Endothelial cell of umbilical vein (primary cell): ENCODE data around the gene HLTF. TPM values are rescaled to one million over a fixed set of nuclear protein-coding genes. Genes with fewer than 3 reads are reported as not detected.

ENCODE experiments used
- BruUV-seq: library from RNA; stranded (reverse); fragments of 400-500 nt; replicated peaks from 2 replicates; lab custom pipeline; 2021; lab: Mats Ljungman, UMichigan
- CTCF ChIA-PET: fragments of 300-600, 350-600 bp; sonication (Branson Sonifier 250); formaldehyde crosslinking; loops from one replicate; lab custom pipeline; 2021; ENCODE audit warnings: antibody characterized with exemption, inconsistent platforms; lab: Charles Lee
- POLR2A ChIA-PET: fragments of 300-600, 350-600 bp; sonication (Branson Sonifier 250); formaldehyde crosslinking; loops from one replicate; lab custom pipeline; 2021; ENCODE audit warnings: antibody characterized with exemption, inconsistent platforms; lab: Charles Lee
- DNase-seq: peaks from one replicate; pipeline ENCODE4 v3.0.0-alpha.2; 2011; ENCODE audit warnings: low read depth, low spot score
- FAIRE-seq: peaks from 2 replicates; lab custom pipeline; 2011; peaks lifted over from hg19 to GRCh38; lab: Jason Lieb, UNC
- H2AFZ ChIP-seq: 2 replicates; pipeline ENCODE4 v1.6.0; 2012; ENCODE audit warnings: low read depth, low read length, control low read depth, inconsistent platforms
- H3K27ac ChIP-seq: 2 replicates; pipeline ENCODE4 v1.5.1; 2011; ENCODE audit warnings: low read depth, mild to moderate bottlenecking, control low read depth, low read length, moderate library complexity; ENCODE audit not compliant: insufficient read depth
- H3K27me3 ChIP-seq, 2 experiments: 2 replicates each; pipeline versions ENCODE4 v1.6.0 to v1.6.1; 2011; ENCODE audit warnings: low read length in 2 of 2, mixed read lengths in 1 of 2; ENCODE audit not compliant: control insufficient read depth in 2 of 2, insufficient read depth in 2 of 2
- H3K36me3 ChIP-seq, 2 experiments: 2 replicates in 1 of 2; 3 replicates in 1 of 2; pipeline ENCODE4 v1.5.1; 2011; ENCODE audit warnings: low read length in 2 of 2, mild to moderate bottlenecking in 1 of 2, moderate library complexity in 1 of 2; ENCODE audit not compliant: control insufficient read depth in 2 of 2, insufficient read depth in 2 of 2; ENCODE audit errors: extremely low read depth in 1 of 2
- H3K4me1 ChIP-seq: 3 replicates; pipeline ENCODE4 v1.5.1; 2011; ENCODE audit warnings: mild to moderate bottlenecking, low read length; ENCODE audit not compliant: control insufficient read depth, insufficient read depth; ENCODE audit errors: extremely low read depth
- H3K4me2 ChIP-seq: 2 replicates; pipeline ENCODE4 v1.6.1; 2011; ENCODE audit warnings: low read length, control low read depth, mixed read lengths; ENCODE audit not compliant: insufficient read depth
- H3K4me3 ChIP-seq, 3 experiments: fragments of 200-600 bp in 1 of 3; sonication (generic), shearing (Covaris generic) in 1 of 3; replicated peaks in 1 of 3; 2 replicates each; pipeline ENCODE4 v1.5.1; 2011 to 2016; ENCODE audit warnings: control low read depth in 3 of 3, low read length in 3 of 3, mild to moderate bottlenecking in 2 of 3, inconsistent platforms in 1 of 3, low read depth in 1 of 3, moderate library complexity in 1 of 3; ENCODE audit not compliant: insufficient read depth in 1 of 3
- H3K79me2 ChIP-seq: 2 replicates; pipeline ENCODE4 v1.6.0; 2012; ENCODE audit warnings: low read length, inconsistent platforms; ENCODE audit not compliant: control insufficient read depth, insufficient read depth
- H3K9ac ChIP-seq: replicated peaks from 2 replicates; pipeline ENCODE3; 2011; ENCODE audit warnings: low read length, control low read depth; ENCODE audit not compliant: insufficient read depth; ENCODE audit errors: extremely low read depth
- H3K9me1 ChIP-seq: replicated peaks from 3 replicates; pipeline ENCODE4 v1.6.0; 2011; ENCODE audit warnings: mild to moderate bottlenecking, low read length; ENCODE audit not compliant: control insufficient read depth, insufficient read depth; ENCODE audit errors: extremely low read depth
- H3K9me3 ChIP-seq: replicated peaks from 2 replicates; pipeline ENCODE4 v1.5.1; 2012; ENCODE audit warnings: low read length, inconsistent platforms; ENCODE audit not compliant: control insufficient read depth, insufficient read depth
- H4K20me1 ChIP-seq: replicated peaks from 2 replicates; pipeline ENCODE3; 2011; ENCODE audit warnings: mild to moderate bottlenecking, low read length; ENCODE audit not compliant: control insufficient read depth, insufficient read depth; ENCODE audit errors: extremely low read depth
- EZH2 ChIP-seq: IDR thresholded peaks from 2 replicates; pipeline ENCODE4 v1.6.1; 2012; ENCODE audit warnings: borderline replicate concordance, low read depth, mild to moderate bottlenecking, moderate library complexity, low read length, inconsistent platforms; ENCODE audit not compliant: severe bottlenecking
- FOS ChIP-seq: IDR thresholded peaks from 2 replicates; pipeline ENCODE4 v1.6.1; 2011; ENCODE audit warnings: mild to moderate bottlenecking, low read length, moderate library complexity, borderline replicate concordance; ENCODE audit not compliant: insufficient read depth
- GATA2 ChIP-seq: IDR thresholded peaks from 2 replicates; pipeline ENCODE4 v1.7.0; 2011; ENCODE audit warnings: low read depth, mild to moderate bottlenecking, moderate library complexity, mixed read lengths, low read length; ENCODE audit not compliant: insufficient read length, insufficient read depth
- JUN ChIP-seq: IDR thresholded peaks from 2 replicates; pipeline ENCODE4 v1.6.1; 2011; ENCODE audit warnings: borderline replicate concordance, low read depth; ENCODE audit not compliant: insufficient read length, insufficient read depth
- MYC ChIP-seq: IDR thresholded peaks from one replicate; pipeline ENCODE4 v1.6.1; 2011; ENCODE audit warnings: mild to moderate bottlenecking, low read depth, low read length
- POLR2A ChIP-seq: IDR thresholded peaks from 2 replicates; pipeline ENCODE4 v1.6.1; 2012; ENCODE audit warnings: low read depth, mild to moderate bottlenecking, control low read depth, low read length
- POLR2AphosphoS5 ChIP-seq: IDR thresholded peaks from 2 replicates; pipeline ENCODE4 v1.6.1; 2012; ENCODE audit warnings: low read depth, mild to moderate bottlenecking, control low read depth, low read length, moderate library complexity; ENCODE audit not compliant: insufficient read depth
- dilution Hi-C: fragments of 300-500 bp; cut with MboI; formaldehyde crosslinking; loops from one replicate; pipeline ENCODE4 v1.15.0; 2019; ENCODE audit warnings: low sequenced_read_pairs; ENCODE audit not compliant: extremely low pct_ligation_motif_present
- intact Hi-C: fragments of 100-400 bp; cut with micrococcal nuclease; formaldehyde crosslinking; loops from one replicate; pipeline ENCODE4 v1.10.0; 2022
- polyA plus RNA-seq, 4 experiments: library from polyadenylated mRNA; depleted of rRNA in 3 of 4; stranded (reverse) in 3 of 4; unstranded in 1 of 4; fragments of >200 nt; gene quantifications; 2 replicates each; pipeline versions ENCODE4 v1.2.1 to v1.2.3, GENCODE V29; 2011 to 2012; ENCODE audit warnings: missing spikeins in 1 of 4
- total RNA-seq: library from RNA; stranded (reverse); gene quantifications from 2 replicates; pipeline ENCODE4 v1.2.3, GENCODE V29; 2021
- TF ChIP-seq, protein P1 (sequence below), 2 donors: IDR thresholded peaks; 1 replicate in 1 of 2; 2 replicates in 1 of 2; pipeline ENCODE4 v1.5.1; 2011; ENCODE audit warnings: low read length in 2 of 2, mild to moderate bottlenecking in 2 of 2, moderate library complexity in 2 of 2, control low read depth in 1 of 2, inconsistent platforms in 1 of 2, low read depth in 1 of 2; ENCODE audit not compliant: insufficient read depth in 1 of 2; ENCODE audit errors: extremely low read depth in 1 of 2
- TF ChIP-seq, protein P2 (sequence below): IDR thresholded peaks from 2 replicates; pipeline ENCODE4 v1.6.1; 2011; ENCODE audit not compliant: insufficient read depth, insufficient read length

HLTF gene
- total and polyA plus RNA-seq, 2 donors (not counting 3 experiments of a cell fraction or from before 2014, with no cell fraction given): 8.7 to 24.6 TPM

DNA sequence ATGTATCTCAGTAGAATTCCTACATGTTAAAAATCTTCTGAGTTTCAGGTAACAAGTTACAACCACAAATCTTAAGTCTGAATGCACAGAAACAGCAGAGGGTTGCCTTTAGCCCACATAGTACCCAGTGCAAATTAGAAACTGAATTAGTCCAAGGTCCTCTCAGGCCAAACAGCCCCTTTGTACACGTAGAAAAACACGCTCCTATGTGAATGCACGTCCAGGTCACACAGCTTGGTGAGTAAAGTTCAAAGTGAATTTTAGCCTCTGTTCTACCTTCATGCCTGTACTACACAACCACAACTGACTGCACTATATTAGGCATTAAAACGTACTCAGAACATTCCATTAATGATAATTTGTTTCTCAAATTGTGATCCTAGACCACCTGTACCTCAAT is 48.6 kb downstream of the HLTF start:
- Histone ChIP-seq H3K27me3 (no peaks in the 10 kb centered on the region), H3K4me3 (no peak overlapping the region), H3K36me3 (peaks cover 3 to 6% of the 10 kb centered on the region in 2 experiments), H3K9ac (no peak overlapping the region), H3K4me2 (no peak overlapping the region), H3K27ac (no peak overlapping the region), H4K20me1 (no peaks in the 10 kb centered on the region), H3K79me2 (no peaks in the 10 kb centered on the region), H3K9me1 (no peaks in the 10 kb centered on the region), H2AFZ (no peak overlapping the region), H3K9me3 (no peaks in the 10 kb centered on the region), H3K4me1 (peaks cover 5% of the 10 kb centered on the region)
- TF ChIP-seq FOS (no peak), EZH2 (no peak), POLR2AphosphoS5 (no peak), POLR2A (no peak), GATA2 (no peak), JUN (no peak), MYC (no peak)
- TF ChIP-seq, protein P1, sequence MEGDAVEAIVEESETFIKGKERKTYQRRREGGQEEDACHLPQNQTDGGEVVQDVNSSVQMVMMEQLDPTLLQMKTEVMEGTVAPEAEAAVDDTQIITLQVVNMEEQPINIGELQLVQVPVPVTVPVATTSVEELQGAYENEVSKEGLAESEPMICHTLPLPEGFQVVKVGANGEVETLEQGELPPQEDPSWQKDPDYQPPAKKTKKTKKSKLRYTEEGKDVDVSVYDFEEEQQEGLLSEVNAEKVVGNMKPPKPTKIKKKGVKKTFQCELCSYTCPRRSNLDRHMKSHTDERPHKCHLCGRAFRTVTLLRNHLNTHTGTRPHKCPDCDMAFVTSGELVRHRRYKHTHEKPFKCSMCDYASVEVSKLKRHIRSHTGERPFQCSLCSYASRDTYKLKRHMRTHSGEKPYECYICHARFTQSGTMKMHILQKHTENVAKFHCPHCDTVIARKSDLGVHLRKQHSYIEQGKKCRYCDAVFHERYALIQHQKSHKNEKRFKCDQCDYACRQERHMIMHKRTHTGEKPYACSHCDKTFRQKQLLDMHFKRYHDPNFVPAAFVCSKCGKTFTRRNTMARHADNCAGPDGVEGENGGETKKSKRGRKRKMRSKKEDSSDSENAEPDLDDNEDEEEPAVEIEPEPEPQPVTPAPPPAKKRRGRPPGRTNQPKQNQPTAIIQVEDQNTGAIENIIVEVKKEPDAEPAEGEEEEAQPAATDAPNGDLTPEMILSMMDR (IDR thresholded peaks at IDR 0.05; ENCODE audit: extremely low read depth in 1 of 2, insufficient read depth in 1 of 2, low read depth in 1 of 2, low read length in 2 of 2): no peak
- TF ChIP-seq, protein P2, sequence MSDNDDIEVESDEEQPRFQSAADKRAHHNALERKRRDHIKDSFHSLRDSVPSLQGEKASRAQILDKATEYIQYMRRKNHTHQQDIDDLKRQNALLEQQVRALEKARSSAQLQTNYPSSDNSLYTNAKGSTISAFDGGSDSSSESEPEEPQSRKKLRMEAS: no peak
- no peak for DNase-seq
- dilution Hi-C loops (no loop called here), intact Hi-C loops (no loop called here)
- ChIA-PET CTCF (no interaction called here), POLR2A (no interaction called here)
- no TSS peak for BruUV-seq
- FAIRE-seq: no peak
